ENCODE data around the gene NAT10.

GRCh38 chr11:34162856-34163255 lies 57.4 kb downstream of the NAT10 start:
- TF ChIP-seq GATA2 (IDR thresholded peaks at IDR 0.05; ENCODE audit: low read depth, low read length) = no peak
- TF ChIP-seq GATA3 (IDR thresholded peaks at IDR 0.05; ENCODE audit: low read depth, low read length) = no peak
